Neural cell (in vitro differentiated cells): ENCODE results near the gene HOXB6.

Source experiments
- EP300 ChIP-seq: fragments of 450-650 bp; conservative IDR thresholded peaks from 2 replicates; pipeline ENCODE4 v1.6.1; 2014; ENCODE audit warnings: antibody characterized with exemption, mild to moderate bottlenecking, moderate library complexity; ENCODE audit not compliant: poor library complexity, severe bottlenecking
- EZH2 ChIP-seq: fragments of 200-600, 300-800 bp; shearing (Covaris generic), sonication (generic); IDR thresholded peaks from 2 replicates; pipeline ENCODE4 v1.6.1; 2014; ENCODE audit warnings: antibody characterized with exemption, low read length, borderline replicate concordance, mild to moderate bottlenecking; ENCODE audit not compliant: insufficient read depth, poor library complexity, severe bottlenecking
- POLR2AphosphoS5 ChIP-seq: IDR thresholded peaks from 2 replicates; pipeline ENCODE4 v1.6.1; 2012
- TF ChIP-seq, protein P1 (sequence below): fragments of 450-650 bp; IDR thresholded peaks from 2 replicates; pipeline ENCODE4 v1.5.1; 2014; ENCODE audit warnings: antibody characterized with exemption, mild to moderate bottlenecking, moderate library complexity; ENCODE audit not compliant: poor library complexity, severe bottlenecking
- TF ChIP-seq, protein P2 (sequence below): IDR thresholded peaks from 2 replicates; pipeline ENCODE4 v1.6.1; 2012; ENCODE audit warnings: borderline replicate concordance

DNA sequence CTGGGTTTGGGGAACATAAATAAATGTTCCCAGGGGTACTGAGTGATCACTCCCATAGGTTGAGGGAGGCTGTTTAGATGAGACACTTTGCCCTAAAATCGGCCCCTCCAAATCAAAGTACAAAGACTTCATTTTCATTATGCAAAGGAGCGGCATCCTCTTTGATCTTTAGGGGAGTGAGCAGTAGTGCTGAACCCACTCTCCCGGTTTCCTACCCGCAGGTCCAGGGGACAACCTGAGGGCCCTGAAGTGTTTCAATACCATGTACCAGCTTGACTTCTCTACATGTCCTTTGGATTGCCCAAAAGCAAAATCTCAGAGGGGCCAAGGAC is 3.6 kb downstream of the HOXB6 start:
- TF ChIP-seq EZH2 = no peak
- TF ChIP-seq POLR2AphosphoS5 = no peak
- TF ChIP-seq, protein P1, sequence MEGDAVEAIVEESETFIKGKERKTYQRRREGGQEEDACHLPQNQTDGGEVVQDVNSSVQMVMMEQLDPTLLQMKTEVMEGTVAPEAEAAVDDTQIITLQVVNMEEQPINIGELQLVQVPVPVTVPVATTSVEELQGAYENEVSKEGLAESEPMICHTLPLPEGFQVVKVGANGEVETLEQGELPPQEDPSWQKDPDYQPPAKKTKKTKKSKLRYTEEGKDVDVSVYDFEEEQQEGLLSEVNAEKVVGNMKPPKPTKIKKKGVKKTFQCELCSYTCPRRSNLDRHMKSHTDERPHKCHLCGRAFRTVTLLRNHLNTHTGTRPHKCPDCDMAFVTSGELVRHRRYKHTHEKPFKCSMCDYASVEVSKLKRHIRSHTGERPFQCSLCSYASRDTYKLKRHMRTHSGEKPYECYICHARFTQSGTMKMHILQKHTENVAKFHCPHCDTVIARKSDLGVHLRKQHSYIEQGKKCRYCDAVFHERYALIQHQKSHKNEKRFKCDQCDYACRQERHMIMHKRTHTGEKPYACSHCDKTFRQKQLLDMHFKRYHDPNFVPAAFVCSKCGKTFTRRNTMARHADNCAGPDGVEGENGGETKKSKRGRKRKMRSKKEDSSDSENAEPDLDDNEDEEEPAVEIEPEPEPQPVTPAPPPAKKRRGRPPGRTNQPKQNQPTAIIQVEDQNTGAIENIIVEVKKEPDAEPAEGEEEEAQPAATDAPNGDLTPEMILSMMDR = no peak
- TF ChIP-seq, protein P2, sequence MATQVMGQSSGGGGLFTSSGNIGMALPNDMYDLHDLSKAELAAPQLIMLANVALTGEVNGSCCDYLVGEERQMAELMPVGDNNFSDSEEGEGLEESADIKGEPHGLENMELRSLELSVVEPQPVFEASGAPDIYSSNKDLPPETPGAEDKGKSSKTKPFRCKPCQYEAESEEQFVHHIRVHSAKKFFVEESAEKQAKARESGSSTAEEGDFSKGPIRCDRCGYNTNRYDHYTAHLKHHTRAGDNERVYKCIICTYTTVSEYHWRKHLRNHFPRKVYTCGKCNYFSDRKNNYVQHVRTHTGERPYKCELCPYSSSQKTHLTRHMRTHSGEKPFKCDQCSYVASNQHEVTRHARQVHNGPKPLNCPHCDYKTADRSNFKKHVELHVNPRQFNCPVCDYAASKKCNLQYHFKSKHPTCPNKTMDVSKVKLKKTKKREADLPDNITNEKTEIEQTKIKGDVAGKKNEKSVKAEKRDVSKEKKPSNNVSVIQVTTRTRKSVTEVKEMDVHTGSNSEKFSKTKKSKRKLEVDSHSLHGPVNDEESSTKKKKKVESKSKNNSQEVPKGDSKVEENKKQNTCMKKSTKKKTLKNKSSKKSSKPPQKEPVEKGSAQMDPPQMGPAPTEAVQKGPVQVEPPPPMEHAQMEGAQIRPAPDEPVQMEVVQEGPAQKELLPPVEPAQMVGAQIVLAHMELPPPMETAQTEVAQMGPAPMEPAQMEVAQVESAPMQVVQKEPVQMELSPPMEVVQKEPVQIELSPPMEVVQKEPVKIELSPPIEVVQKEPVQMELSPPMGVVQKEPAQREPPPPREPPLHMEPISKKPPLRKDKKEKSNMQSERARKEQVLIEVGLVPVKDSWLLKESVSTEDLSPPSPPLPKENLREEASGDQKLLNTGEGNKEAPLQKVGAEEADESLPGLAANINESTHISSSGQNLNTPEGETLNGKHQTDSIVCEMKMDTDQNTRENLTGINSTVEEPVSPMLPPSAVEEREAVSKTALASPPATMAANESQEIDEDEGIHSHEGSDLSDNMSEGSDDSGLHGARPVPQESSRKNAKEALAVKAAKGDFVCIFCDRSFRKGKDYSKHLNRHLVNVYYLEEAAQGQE = no peak
- TF ChIP-seq EP300 = no peak
